Measurements from ENCODE around the gene DLG5.

The DLG5 gene

GRCh38 chr10:77818378-77818777 is 108.2 kb downstream of the DLG5 start:
- no peak for DNase-seq

DNA sequence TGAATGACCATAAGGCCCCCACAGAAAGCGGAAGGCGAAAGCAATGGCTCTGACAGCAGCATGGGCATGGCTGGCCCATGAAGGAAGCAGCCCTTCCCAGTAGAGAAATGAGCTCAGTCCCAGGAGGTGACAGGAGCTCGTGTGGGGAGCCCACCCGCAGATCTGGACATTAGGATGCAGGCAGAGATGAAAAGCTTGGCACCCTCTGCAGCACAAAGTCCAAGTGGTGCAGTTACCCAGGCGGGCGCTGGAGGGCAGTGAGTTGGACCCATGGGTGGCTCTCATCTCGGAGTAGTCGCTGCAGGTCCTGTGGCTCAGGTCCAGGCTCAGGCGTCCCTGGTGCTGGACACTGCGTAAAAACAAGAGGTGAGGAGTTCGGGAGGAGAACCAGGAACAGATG is 109.0 kb downstream of the DLG5 start:
- DNase-seq: no peak

- no peak for DNase-seq
Measured at GRCh38 chr10:77816311-77816710, 110.2 kb downstream of the DLG5 start.

GRCh38 chr10:77812741-77813140 is 113.8 kb downstream of the DLG5 start:
- DNase-seq: no peak

GRCh38 chr10:77811831-77812430 is 114.6 kb downstream of the DLG5 start:
- no peak for DNase-seq

DNA sequence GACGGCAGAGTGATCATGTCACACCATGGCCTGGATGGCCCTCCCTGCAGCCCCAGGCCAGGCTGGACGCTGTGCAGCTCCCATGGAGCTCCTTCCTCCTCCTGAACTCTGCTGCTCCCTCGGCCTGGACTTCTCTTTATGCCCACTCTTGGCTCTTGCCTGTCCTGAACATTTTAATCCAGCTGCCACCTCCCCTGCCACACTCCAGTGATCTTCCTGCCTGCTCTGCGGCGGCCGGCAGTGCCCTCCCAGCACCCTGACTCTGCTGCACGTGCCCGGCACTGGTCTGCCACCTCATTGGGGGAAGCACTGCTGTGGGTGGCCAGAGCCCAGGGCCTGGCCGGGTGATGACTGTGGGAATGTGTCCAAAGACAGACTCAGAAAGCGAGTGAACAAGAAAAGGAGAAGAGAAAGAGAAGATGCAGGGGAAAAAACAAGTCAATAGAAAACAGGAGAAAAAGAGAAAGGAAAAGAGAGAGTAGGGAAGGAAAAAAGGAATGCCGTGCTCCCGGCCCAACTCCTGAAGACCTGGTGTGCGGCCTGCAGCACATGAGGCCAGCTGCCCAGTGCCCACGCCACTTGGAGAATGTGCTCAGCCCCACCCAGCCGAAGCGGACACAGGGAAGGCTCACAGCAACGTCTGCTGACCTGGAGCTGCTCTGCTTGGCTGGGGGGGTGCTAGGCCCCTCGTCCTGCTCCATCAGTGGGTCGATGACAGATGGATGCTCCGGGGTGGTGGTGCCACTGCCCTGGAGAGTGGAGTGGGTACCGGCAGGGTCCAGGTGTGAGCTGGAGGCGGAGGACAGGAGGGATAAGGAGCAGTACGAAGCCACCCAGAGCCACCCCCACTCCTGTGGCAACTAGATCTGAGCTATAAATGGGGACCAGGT is 115.9 kb downstream of the DLG5 start:
- no peak for DNase-seq

- no peak for DNase-seq
Measured at GRCh38 chr10:77809336-77809735, 117.2 kb downstream of the DLG5 start.

- DNase-seq: no peak
Measured at GRCh38 chr10:77807706-77808105, 118.8 kb downstream of the DLG5 start.

GRCh38 chr10:77806511-77807157 is 119.9 kb downstream of the DLG5 start:
- no peak for DNase-seq

DNA sequence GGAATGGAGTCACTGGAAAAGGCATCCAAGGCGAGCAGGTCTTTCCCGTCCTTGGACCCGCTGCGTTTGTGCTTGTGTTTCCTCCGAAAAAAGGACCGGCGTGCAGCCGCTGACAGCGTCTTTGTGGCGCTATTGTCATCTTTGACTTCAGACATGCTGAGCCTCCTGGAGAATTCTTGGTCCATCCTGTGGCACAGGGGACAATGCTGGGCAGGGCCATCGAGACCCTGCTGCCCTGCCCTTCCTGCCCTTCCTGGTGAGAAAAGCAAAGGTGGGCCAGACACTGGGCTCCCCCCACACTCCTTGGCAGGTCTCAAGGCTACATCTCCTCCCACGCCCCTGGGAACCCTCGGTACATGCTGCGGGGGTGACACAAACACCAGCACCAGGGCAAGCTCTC is 120.9 kb downstream of the DLG5 start:
- no peak for DNase-seq

- no peak for DNase-seq
Measured at GRCh38 chr10:77804371-77804770, 122.2 kb downstream of the DLG5 start.

DNA sequence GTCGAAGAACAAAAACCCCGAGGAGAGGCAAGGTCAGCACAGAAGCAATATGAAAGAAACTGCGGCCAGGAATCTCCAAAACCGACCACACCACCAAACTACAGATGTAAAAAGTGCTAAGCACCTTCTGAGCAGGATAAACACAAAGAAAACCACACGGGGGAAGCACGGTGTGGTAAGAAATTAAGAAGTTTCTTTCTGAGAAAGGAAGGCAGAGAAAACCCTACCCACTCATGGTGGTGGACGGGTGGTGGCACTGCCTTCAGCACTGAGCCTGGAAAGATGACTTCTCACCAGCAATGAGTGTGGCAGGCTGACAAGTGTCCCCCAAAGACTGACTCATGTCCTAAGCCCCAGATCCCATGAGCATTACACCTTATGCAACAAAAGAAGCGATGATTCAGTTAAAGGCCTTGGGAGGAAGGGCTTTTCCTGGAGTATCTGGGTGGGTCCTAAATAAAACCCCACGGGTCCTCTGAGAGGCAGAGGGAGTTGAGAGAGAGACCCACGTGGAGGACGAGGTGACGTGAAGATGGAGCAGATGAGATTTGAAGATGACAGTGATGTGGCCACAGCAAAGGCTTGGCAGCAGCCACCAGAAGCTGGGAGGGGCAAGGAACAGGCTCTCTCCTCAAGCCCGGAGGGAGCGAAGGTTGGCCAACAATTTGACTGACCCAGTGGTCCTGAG is 124.9 kb downstream of the DLG5 start:
- DNase-seq: peak; percentile 27

DNA sequence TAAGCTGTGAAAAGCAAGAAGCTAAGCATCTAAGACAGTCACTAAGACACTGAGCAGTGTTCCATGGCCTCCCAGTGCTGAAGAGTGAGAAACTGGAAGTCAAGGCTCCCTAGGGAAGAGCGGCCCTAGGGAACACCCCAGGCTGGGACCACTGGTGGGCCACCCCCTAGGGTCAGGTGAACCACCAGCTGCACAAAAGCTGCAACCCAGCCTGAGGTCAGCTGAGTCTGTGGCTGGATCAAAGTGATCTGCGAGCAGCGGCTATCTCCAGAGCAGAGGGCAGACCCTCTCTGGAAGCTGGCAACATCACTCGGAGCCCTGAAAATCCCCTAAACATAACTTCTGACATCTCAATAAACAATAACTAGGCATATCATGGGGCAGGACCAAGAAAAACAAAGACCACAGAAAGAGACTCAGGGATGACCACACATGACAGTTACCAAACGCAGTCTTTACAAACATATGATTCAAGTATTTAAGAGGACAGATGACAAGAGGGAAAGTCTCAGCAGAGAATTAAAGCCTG is 125.8 kb downstream of the DLG5 start:
- no peak for DNase-seq

DNA sequence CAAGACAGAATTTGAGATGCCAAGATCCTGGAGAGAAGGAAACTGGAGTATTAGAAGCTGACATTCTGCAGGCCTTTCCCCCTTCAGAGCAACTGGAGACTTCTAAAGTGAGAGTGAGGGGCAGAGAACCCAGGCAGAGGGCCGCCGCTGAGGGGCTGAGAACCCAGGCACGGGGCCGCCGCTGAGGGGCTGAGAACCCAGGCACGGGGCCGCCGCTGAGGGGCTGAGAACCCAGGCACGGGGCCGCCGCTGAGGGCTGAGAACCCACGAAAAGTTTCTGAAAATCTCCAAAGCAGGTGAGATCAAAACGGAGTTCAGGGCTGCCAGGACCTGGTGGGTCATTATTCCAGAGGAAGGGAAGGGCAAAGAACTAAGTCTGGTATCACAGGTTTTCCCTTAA is 126.2 kb downstream of the DLG5 start:
- no peak for DNase-seq

DNA sequence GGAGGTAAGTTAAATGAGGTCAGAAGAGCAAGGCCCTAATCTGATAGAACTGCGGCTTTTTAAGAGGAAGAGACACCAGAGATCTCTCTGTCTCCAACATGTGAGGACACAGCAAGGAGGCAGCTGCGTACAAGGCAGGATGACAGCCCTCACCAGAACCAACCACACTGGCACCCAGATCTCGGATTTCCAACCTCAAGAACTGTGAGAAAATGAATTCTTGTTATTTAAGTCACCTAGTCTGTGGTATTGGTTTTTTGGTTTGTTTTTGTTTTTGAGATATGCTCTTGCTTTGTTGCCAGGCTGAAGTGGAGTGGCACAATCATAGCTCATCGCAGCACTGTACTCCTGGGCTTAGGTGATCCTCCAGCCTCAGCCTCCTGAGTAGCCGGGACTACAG is 127.2 kb downstream of the DLG5 start:
- no peak for DNase-seq

DNA sequence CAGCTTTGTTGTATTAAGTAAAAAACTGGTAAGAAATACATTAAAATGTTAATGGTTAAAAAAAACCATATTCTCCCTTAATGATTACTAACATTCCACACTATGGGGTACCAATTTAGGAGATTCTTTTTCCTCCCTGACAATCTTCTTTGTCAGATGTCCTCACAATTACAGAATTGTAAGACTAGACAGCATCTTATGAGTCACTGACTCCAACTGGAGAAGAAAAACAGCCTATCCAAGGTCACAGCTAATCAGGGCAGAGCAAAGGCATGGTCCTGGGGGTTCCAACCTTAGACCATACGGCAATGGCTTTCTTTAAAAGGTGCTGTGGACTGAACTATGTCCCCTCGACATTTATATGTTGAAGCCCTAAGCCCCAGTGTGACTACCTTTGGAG is 127.6 kb downstream of the DLG5 start:
- DNase-seq: peak; percentile 12

- DNase-seq: no peak
Measured at GRCh38 chr10:77796311-77796915, 130.1 kb downstream of the DLG5 start.

DNA sequence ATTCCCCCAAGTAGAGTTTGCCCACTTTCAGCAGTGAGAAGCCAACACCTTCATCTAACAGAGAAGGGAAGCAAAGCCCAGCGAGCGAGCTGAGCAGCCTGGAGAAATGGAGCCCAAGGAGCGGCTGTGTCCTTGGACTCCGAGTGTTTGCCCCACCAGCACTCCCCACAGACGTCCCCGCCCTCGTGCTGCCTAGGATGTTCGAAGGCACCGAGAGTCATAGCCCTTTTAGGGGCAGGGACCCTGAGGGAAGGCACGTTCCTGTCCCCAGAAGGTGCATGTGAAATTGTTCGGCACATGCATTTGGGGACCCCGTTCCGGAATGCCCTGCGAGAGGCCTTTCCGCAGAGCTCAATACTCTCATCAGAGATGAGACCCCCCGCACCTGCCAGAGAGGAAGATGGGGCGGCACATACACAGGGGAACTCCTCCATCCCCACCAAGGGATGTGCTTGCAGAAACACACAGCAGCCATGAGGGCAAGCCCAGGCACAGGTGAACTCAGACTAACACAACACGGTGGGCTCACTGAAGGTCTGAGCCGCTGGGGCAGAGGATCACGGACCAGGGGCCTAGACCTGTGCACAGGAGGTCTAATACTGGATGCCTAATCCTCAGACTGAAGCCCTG is 131.0 kb downstream of the DLG5 start:
- no peak for DNase-seq

GRCh38 chr10:77794256-77795142 is 132.1 kb downstream of the DLG5 start:
- no peak for DNase-seq

DNA sequence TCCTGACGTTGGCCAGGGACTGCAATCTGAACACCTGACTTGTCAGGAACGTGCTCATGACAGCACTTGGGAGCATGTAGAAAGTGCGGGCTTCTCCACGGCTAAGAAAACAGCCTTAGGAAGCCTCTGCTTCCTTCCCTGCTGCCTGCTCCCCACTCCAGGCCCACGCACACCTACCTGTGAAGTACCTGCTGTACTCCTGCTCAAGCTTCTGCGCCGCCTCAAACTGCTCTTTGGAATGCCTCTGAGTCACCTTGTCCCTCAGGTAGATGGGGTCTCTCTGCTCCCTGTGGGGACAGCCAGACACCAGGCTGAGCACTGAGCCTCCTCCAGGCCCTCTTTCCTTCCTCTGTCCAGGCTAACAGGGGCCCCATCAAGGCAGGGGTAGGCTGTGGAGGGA is 132.7 kb downstream of the DLG5 start:
- no peak for DNase-seq

DNA sequence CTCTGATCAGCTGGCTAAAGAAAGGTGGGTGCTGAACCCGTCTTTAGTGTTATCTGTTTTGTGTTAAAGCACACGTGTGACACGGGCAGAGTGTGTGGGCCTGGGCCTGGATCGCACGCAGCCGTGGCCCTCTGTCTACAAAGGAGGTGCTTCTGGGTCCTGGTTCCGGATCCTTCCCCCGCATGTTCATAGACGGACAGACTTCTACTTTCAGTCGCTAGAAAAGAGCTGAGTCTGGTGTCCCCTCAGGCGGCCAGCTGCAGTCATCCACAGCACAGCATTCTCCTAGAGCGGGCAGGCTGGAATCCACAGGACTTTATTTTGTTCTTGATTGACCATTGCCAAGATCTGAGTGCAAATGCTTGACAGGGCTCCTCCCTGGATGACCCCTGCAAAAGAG is 134.4 kb downstream of the DLG5 start:
- no peak for DNase-seq
